Endodermal cell (in vitro differentiated cells): ENCODE results near the gene EEIG1. TPM values are rescaled to one million over a fixed set of nuclear protein-coding genes. Genes with fewer than 3 reads are reported as not detected.

Source experiments
- DNase-seq: peaks from one replicate; pipeline ENCODE4 v3.0.0-alpha.2; 2017
- H3K27ac ChIP-seq: 2 replicates; pipeline ENCODE4 v1.5.1; 2013; ENCODE audit warnings: mild to moderate bottlenecking, low read depth, low read length, moderate library complexity
- H3K27me3 ChIP-seq: 2 replicates; pipeline ENCODE4 v1.6.1; 2013; ENCODE audit warnings: mild to moderate bottlenecking, low read length, moderate library complexity; ENCODE audit not compliant: insufficient read depth, control insufficient read depth, poor library complexity, severe bottlenecking
- H3K36me3 ChIP-seq: 2 replicates; pipeline ENCODE4 v1.7.0; 2013; ENCODE audit warnings: mild to moderate bottlenecking, low read length, moderate library complexity; ENCODE audit not compliant: control insufficient read depth, insufficient read depth
- H3K4me1 ChIP-seq: one replicate; pipeline ENCODE4 v1.7.0; 2013; ENCODE audit warnings: low read length; ENCODE audit not compliant: control insufficient read depth, insufficient read depth
- H3K4me3 ChIP-seq: 2 replicates; pipeline ENCODE4 v1.5.1; 2013; ENCODE audit warnings: mild to moderate bottlenecking, low read length, moderate library complexity
- H3K9ac ChIP-seq: 2 replicates; pipeline ENCODE4 v1.6.1; 2013; ENCODE audit warnings: mild to moderate bottlenecking, low read length, moderate library complexity; ENCODE audit not compliant: poor library complexity, severe bottlenecking; ENCODE audit errors: extremely low read depth
- H3K9me3 ChIP-seq: 2 replicates; pipeline ENCODE4 v1.6.1; 2013; ENCODE audit warnings: mild to moderate bottlenecking, low read length, moderate library complexity; ENCODE audit not compliant: control insufficient read depth
- H3K27ac Mint-ChIP-seq: 2 replicates; pipeline ENCODE4 v1.8.0; 2020; ENCODE audit warnings: mixed read lengths
- H3K27me3 Mint-ChIP-seq: 2 replicates; pipeline ENCODE4 v1.8.0; 2021; ENCODE audit warnings: mild to moderate bottlenecking, mixed read lengths; ENCODE audit not compliant: insufficient read depth
- H3K36me3 Mint-ChIP-seq: 2 replicates; pipeline ENCODE4 v1.8.0; 2020; ENCODE audit warnings: low read depth, mixed read lengths
- H3K4me1 Mint-ChIP-seq: 2 replicates; pipeline ENCODE4 v1.8.0; 2020; ENCODE audit warnings: mixed read lengths
- H3K4me3 Mint-ChIP-seq: 2 replicates; pipeline ENCODE4 v1.8.0; 2020; ENCODE audit warnings: mild to moderate bottlenecking, moderate library complexity, mixed read lengths
- H3K9me3 Mint-ChIP-seq: 2 replicates; pipeline ENCODE4 v1.8.0; 2020; ENCODE audit warnings: mild to moderate bottlenecking, mixed read lengths
- CTCF ChIP-seq: fragments of 200-600 bp; sonication (generic); conservative IDR thresholded peaks from 2 replicates; pipeline ENCODE4 v1.5.0; 2021; ENCODE audit warnings: antibody characterized with exemption, mild to moderate bottlenecking
- WGBS, 2 experiments: methylation state at CpG; one replicate each; pipeline versions ENCODE4 v1.1.5 to v1.1.7; 2013; ENCODE audit warnings: missing lambda C conversion rate in 2 of 2, mixed read lengths in 1 of 2; ENCODE audit not compliant: insufficient coverage in 1 of 2, insufficient read length in 1 of 2; 5-methylcytosine and 5-hydroxymethylcytosine counted together
- total RNA-seq, 2 donors: library from RNA; stranded (reverse); fragmentation: NEBNext Ultra II Directional in 1 of 2; extraction: Animal tissue kit (Norgen Biotek cat#: 25700) in 1 of 2; gene quantifications; 2 replicates in 1 of 2; 3 replicates in 1 of 2; pipeline ENCODE4 v1.2.1, GENCODE V29; 2021

EEIG1 gene
- total RNA-seq, 2 donors from 2014 or later = 56.7 to 60.8 TPM

DNA sequence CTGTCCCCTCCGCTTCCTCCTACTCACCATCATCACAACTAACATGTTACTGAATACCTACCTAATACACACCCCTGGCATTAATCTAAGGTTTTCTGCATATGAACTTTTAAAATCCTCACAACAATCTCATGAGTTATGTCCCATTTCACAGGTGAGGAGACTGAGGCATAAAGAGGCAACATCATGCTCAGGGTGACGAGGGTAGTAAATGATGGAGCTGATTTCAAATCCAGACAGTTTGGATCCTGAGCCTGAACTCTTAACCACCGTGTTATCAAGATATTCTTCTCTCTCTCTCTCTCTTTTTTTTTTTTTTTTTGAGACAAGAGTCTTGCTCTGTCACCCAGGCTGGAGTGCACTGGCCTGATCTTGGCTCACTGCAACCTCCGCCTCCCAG is 12.9 kb upstream of the EEIG1 start:
- no peaks in the 10 kb centered on the region for H3K9me3 ChIP-seq
- no peak for TF ChIP-seq CTCF
- DNase-seq = no peak
- no peak overlapping the region for H3K4me3 ChIP-seq
- no peaks in the 10 kb centered on the region for H3K36me3 ChIP-seq
- H3K27ac ChIP-seq = no peak overlapping the region
- Mint-ChIP-seq H3K9me3 (peaks cover under 1% of the 10 kb centered on the region), H3K27me3 (no peaks in the 10 kb centered on the region), H3K4me1 (peaks cover 2% of the 10 kb centered on the region), H3K36me3 (no peaks in the 10 kb centered on the region), H3K4me3 (no peak overlapping the region), H3K27ac (no peak overlapping the region)
- WGBS, 2 experiments = 90% methylated on average over 2 to 4 of the region's 4 CpGs
- no peaks in the 10 kb centered on the region for H3K27me3 ChIP-seq
- no peak overlapping the region for H3K9ac ChIP-seq
- no peaks in the 10 kb centered on the region for H3K4me1 ChIP-seq

DNA sequence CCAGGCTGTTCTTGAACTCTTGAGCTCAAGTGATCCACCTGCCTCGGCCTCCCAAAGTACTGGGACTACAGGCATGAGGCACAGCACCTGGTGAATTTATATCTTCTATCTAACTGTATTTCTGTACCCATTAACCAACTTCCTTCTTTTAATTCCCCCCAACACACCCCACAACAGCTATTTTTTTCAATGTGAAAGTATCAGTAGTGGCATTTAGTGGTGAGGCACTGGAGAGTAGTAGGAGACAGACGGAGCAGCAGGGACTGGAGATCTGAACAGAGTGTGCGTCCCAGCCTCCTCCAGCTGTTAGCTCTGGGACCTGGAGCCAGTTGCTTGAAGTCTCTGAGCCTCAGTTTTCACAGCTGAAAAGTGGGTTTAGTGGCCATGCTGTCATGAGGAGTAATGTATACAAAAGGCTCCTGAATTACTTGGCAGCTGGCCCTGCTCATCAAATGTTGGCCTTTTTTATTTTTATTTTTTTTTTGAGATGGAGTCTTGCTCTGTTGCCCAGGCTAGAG is 11.0 kb upstream of the EEIG1 start:
- Mint-ChIP-seq H3K27me3 (no peaks in the 10 kb centered on the region), H3K4me3 (no peak overlapping the region), H3K27ac (no peak overlapping the region), H3K9me3 (no peaks in the 10 kb centered on the region), H3K4me1 (peaks cover 2% of the 10 kb centered on the region), H3K36me3 (no peaks in the 10 kb centered on the region)
- no peaks in the 10 kb centered on the region for H3K9me3 ChIP-seq
- DNase-seq = no peak
- H3K4me3 ChIP-seq = no peak overlapping the region
- no peaks in the 10 kb centered on the region for H3K36me3 ChIP-seq
- H3K27ac ChIP-seq = no peak overlapping the region
- no peaks in the 10 kb centered on the region for H3K4me1 ChIP-seq
- WGBS, 2 experiments = 90% methylated on average over 3 of the region's 3 CpGs
- TF ChIP-seq CTCF = no peak
- no peaks in the 10 kb centered on the region for H3K27me3 ChIP-seq
- no peak overlapping the region for H3K9ac ChIP-seq

- Mint-ChIP-seq H3K27me3 (no peaks in the 10 kb centered on the region), H3K9me3 (no peaks in the 10 kb centered on the region), H3K27ac (no peak overlapping the region), H3K36me3 (no peaks in the 10 kb centered on the region), H3K4me1 (peaks cover 2% of the 10 kb centered on the region), H3K4me3 (no peak overlapping the region)
- Histone ChIP-seq H3K4me3 (no peak overlapping the region), H3K27ac (no peak overlapping the region), H3K27me3 (no peaks in the 10 kb centered on the region), H3K4me1 (no peaks in the 10 kb centered on the region), H3K9me3 (no peaks in the 10 kb centered on the region), H3K9ac (no peak overlapping the region), H3K36me3 (no peaks in the 10 kb centered on the region)
- 85 to 89% methylated on average over 5 to 10 of the region's 10 CpGs for WGBS, 2 experiments
- peak; percentile 40 for DNase-seq
- TF ChIP-seq CTCF = no peak
Observed at GRCh38 chr9:127991017-127991756, 10.4 kb upstream of the EEIG1 start.
